Measurements from ENCODE around the gene ZNF774.
"Not testable (repeated sequence)": the region's sequence is repeated elsewhere in the genome, so short reads cannot be mapped to it uniquely, and the experiment has no call there.

The ZNF774 gene

DNA sequence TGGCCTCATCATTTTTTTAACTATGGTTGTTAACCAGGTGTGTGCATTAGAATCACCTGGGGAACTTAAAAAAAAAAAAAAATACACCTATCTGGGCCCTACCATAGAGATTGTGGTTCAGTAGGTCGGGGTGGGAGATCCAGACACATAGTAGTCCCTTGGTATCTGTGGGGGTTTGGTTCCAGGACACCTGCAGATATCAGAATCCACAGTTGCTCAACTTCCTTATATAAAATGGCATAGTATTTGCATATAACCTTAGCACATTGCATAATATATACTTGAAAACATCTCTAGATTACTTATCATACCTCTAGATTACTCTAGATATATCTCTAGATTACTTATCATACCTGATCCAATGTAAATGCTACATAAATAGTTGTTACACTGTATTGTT lies 41.0 kb downstream of the ZNF774 start:
- DNase-seq, result no peak

DNA sequence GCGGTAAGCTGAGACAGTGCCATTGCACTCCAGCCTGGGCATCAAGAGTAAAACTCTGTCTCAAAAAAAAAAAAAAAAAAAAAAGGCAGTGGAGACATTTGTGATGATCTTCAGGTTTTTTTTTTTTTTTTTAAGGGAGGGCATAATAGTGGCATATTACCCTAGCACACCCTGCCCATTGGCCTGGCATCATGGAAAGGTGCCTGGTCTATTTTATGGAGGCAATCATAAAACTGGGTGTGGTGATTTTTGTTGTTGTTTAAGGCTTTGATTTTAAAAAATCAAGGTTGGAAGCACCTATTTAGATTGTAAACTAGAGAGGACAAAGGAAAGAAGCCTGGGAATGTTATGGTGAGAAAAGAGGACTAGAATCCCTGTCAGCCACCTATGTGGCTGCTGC lies 42.0 kb downstream of the ZNF774 start:
- DNase-seq, result no peak

DNA sequence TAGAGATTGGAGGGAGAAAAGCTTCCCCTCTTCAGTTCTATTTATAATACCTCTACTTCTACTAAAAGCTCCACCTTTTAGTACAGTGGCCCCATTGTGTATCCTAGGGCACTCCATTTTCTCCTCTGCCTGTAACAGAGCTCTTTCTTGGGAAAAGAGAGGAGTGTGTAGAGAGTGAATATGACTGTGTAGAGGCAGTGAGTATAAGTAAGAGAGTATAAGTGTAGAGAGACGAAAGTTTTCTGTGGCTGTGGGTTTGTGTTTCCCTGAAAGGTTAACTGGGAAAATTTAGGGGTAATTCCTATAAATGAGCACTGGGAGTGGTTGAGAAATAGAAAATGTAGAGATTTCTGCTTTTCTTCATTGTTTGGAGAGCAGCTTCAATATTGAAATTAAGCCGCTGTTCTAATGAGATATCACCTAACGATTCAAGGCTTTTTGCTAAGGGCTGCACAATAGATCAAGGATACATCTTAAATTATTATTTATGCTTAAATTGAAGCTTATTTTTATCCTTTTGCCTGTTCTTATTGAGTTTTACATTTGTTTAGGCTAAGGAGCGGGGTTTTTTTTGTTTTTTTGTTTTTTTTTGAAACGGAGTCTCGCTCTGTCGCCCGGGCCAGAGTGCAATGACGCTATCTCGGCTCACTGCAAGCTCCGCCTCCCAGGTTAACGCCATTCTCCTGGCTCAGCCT lies 42.8 kb downstream of the ZNF774 start:
- no peak for DNase-seq

DNA sequence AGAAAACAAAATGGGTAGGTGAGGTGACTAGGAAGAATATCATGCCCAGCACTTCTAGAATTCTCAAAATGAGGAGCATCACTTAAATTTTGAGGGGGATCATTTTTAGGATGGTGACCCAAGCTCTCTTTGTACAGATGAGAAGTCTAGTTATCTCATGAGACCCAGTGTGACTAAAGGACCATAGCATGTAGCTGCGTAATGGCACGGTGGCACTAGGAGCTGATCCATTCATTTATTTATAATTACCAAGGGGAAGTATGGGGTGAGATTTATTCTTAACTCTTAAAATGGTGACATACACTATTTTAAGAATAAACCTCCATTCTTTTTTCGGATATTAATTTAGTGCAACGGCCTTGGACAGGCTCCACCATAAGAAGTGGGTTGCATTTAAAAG lies 44.2 kb downstream of the ZNF774 start:
- DNase-seq, result no peak

DNA sequence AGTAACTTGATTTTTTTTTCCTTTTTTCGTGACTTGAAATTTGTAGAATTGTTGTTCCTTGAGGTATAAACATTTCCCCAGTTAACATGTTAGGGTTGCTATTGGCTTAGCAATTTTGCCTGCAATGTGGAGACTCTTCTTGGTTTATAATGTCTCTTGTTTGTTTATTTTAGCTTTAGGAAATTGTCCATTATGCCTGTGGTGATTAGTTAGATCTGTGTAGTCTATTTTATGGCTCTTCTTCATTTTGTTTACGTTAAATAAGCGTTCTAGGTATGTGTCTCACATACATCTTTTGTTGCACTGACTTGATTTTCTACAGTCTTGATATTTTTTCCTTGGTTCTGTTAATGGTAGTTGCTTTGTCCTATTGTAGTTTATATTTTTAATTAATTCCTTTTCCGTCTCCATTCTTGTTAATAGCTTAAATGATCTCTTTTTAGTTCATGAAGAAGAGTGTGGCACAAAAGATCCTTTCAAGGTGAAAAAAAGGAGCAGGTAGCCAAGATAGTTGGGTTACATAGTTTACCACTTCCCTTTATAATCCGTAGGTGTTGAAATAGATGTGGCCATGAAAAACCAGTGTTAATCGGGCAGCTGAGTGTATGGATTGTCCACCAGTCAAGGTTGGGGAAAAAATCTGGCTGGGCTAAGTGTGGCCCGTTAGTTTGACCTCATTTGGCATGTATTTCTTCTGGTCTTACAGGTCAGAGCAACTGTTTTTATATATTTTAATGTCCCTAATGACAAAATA lies 48.1 kb downstream of the ZNF774 start:
- DNase-seq, result peak in 1 of 2 donors; percentile 41

DNA sequence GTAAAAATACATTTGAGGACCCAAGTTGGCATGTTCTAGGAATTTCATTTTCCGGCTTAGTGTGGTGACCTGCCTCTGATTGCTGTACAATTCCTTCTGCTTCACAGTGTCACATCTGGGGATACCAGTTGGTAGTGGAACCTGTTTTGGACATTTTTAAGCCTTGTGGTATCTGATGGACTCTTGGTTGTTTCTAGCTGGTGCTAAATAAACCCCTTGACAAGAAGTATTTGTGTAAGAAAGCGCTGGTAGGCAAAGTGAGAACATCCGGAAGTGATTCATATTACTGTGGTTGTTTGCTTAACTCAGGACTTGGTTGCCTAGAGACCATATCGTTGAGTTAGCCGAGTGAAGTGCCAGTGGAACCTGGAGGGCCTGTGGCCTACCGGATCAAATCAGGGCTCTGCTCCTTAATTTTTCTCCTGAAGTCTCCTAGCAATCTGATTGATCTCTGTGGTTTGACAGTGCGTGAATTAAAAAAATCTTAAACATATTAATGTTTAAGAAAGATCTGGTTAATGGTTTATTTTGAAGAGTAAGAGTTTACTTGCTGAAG lies 48.8 kb downstream of the ZNF774 start:
- DNase-seq, result peak; percentile 90 to 92

DNA sequence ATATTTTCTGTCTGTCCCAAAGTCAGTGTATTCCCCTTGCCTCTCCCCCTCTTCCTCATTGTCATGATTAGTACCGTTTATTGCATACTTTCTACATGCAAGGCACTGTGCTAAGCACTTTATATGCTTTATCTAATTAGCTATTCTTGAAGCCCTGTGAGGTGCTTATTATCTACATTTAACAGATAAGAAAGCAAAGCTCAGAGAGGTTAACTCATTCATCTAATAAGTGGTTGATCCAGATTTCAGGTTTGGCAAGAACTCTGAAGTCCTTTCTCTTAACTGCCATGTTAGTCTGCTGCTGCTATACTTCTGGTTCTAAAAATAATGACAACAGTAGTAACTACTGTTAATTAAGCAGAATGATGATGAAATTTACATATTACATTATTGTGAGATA lies 49.4 kb downstream of the ZNF774 start:
- DNase-seq, result no peak

DNA sequence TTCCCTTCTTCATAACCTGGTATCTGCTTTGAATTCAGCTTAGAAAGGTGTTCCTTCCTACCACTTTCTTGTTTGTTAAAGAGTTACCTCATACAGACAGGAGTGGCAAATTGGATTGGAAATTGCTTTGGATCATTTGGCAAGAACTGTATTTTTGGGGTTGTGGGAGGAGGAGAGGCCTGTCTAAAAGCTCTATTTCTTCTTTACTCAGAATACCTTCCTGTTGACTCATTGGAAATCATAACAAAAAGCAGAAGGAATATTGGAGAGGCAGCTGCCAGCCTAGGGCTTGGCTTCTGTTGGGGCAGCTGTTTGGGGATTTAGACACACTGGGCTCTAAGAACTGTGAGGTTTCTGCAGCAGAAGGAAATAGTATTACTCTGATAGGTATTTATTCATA lies 50.1 kb downstream of the ZNF774 start:
- DNase-seq, result peak; percentile 84 to 92

DNA sequence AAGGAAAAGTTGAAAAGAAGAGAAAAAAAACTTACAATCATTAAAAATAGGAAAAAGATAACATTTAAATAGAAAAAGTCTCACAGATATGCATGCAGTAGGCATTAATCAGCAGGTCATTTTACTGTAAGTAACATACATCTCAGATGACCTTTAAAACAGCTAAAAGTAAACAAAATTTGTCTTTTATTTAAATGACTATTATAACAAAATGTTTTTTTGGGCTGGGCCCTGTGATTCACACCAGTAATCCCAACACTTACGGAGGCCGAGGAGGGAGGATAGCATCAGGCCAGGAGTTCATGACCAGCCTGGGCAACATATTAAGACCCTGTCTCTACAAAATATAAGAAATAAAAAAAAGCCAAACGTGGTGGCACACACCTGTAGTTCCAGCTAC lies 50.7 kb downstream of the ZNF774 start:
- no peak for DNase-seq

DNA sequence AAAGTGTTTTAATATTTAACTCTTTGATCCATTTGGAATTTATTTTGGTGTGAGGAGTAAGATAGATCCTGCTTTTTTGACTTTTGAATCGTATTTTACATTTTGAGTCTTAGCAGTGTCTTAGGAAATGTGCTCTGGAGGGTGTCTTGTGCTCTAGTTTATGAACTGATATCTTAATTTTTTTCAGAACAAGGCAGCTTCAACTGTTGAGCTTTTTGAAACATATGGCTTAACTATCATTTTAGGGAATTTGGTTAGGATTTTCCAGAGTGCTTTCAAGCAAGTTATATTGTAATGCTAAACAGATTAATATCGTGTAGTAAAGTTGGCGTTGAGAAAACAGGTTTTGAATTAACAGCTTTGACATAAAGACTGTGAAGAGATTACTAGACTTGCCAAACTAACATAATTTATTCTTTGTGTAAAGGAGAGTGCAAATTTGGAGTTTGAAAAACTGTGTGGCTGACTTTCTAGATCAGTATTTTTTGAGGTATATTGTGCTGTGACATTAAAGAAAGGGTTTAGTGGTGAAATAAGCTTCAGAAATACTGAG lies 53.0 kb downstream of the ZNF774 start:
- DNase-seq, result no peak

DNA sequence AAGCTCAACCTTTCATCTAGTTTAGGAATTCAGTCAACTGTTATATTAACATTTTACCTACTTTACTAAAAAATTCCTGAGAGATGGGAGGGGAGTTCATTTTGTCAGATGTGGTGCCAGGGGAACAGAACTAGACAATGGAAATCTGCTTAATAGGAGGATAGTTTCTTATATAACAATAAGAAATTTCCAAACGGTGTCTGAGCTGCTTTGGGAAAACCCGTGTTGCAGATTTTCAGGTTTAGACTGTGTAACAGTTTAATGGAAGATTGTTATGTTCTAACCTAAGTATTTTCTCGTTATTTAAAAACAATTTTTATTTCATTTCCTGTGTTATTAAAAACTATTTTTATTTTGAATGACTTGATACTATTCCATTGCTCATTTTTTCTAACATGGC lies 55.3 kb downstream of the ZNF774 start:
- DNase-seq, result no peak

DNA sequence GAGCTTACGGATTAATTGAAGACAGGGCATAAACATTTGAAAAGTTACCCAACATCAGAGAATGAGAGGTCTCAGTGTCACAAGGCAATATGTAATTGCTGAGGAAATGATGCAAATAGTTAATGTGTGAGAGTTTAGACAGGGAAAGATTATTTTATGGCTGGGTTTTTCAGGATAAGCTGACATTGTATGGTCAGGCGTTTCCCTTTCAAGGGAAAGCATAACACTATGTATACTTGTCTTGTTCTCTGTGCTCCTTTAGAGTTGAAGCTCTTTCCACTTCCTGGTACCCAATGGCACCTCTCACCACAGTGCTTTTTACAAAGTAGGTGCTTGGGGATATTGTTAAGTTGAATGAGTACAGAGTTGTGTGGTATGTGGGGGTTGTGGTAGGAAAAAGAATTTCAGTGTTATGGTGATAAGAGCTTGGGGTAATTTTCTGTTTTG lies 55.8 kb downstream of the ZNF774 start:
- peak; percentile 49 to 73 for DNase-seq

DNA sequence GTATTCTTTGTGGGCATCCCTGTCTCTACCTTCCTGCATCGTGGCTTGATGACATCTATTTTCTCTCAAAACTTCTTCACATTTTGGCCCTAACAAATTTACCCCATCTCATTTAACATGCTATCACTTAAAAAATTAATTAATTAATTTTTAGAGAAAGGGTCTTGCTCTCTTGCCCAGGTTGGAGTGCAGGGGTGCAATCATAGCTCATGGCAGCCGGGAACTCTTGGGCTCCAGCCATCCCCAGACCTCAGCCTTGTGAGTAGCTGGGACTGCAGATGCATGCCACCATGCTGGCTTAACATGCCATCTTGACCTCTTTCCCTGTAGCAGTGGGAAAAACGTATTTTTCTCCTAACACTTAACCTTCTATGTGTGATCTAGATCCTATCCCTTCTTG lies 56.6 kb downstream of the ZNF774 start:
- DNase-seq, result no peak

DNA sequence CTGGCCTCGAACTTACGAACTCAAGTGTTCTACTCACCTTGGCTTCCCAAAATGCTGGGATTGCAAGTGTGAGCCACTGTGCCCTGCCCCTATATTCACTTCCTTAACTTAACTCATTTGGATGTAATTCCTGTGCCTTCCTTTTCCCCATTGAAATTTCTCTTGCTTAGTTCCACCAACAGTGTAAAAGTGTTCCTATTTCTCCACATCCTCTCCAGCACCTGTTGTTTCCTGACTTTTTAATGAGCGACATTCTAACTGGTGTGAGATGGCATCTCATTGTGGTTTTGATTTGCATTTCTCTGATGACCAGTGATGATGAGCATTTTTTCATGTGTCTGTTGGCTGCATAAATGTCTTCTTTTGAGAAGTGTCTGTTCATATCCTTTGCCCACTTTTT lies 57.5 kb downstream of the ZNF774 start:
- not testable (repeated sequence) for DNase-seq

DNA sequence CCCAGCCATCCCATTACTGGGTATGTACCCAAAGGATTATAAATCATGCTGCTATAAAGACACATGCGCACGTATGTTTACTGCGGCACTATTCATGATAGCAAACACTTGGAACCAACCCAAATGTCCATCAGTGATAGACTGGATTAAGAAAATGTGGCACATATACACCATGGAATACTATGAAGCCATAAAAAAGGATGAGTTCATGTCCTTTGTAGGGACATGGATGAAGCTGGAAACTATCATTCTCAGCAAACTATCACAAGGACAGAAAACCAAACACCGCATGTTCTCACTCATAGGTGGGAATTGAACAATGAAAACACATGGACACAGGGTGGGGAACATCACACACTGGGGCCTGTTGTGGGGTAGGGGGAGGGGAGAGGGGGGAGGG lies 58.2 kb downstream of the ZNF774 start:
- DNase-seq, result not testable (repeated sequence)

DNA sequence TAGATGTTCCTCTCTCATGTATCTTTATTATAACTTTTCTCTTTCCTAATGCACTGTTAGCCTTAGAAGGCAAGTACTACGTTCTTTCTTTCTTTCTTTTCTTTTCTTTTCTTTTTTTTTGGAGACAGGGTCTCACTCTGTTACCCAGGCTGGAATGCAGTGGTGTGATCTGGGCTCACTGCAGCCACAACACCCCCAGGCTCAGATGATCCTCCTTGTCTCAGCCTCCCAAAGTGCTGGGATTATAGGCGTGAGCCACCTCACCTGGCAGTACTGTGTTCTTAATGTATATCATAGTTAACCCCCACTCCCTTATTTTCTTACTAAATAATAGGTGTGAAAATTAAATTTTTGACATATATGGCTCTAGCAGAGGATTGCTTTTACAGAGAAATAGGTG lies 59.1 kb downstream of the ZNF774 start:
- no peak for DNase-seq

Data from inflammatory macrophage (primary cell).